WTC11 (cell line): ENCODE data around the gene ATMIN.

Source experiments
- CREB1 ChIP-seq: sonication (generic); formaldehyde crosslinking; IDR thresholded peaks from 2 replicates; pipeline ENCODE4 v1.8.0; 2023; ENCODE audit warnings: mild to moderate bottlenecking, missing genetic modification reagents
- CTCF ChIP-seq: fragments of 200-600 bp; IDR thresholded peaks from 2 replicates; pipeline ENCODE4 v1.8.0; 2022; ENCODE audit warnings: antibody characterized with exemption
- OVOL2 ChIP-seq: fragments of 250-450 bp; sonication (Bioruptor Pico); IDR thresholded peaks from 2 replicates; pipeline ENCODE4 v1.9.0; 2021; ENCODE audit warnings: mild to moderate bottlenecking, borderline replicate concordance
- ZNF232 ChIP-seq: sonication (generic); formaldehyde crosslinking; IDR thresholded peaks from 2 replicates; pipeline ENCODE4 v1.8.0; 2022; ENCODE audit warnings: mild to moderate bottlenecking, missing genetic modification reagents
- ZSCAN18 ChIP-seq: fragments of 250-450 bp; sonication (Bioruptor Pico); IDR thresholded peaks from 2 replicates; pipeline ENCODE4 v2.1.2; 2022; ENCODE audit warnings: mild to moderate bottlenecking, moderate library complexity
- TF ChIP-seq, protein P1 (sequence below): sonication (generic); formaldehyde crosslinking; IDR thresholded peaks from 2 replicates; pipeline ENCODE4 v1.8.1; 2022; ENCODE audit warnings: low read depth, mild to moderate bottlenecking, moderate library complexity, missing genetic modification reagents, borderline replicate concordance
- TF ChIP-seq, protein P2 (sequence below): sonication (generic); formaldehyde crosslinking; IDR thresholded peaks from 2 replicates; pipeline ENCODE4 v1.8.0; 2022; ENCODE audit warnings: mild to moderate bottlenecking, missing genetic modification reagents
- TF ChIP-seq, protein P3 (sequence below): sonication (generic); formaldehyde crosslinking; IDR thresholded peaks from 2 replicates; pipeline ENCODE4 v1.8.1; 2023; ENCODE audit warnings: mild to moderate bottlenecking, moderate library complexity, missing genetic modification reagents

- TF ChIP-seq, protein P1, sequence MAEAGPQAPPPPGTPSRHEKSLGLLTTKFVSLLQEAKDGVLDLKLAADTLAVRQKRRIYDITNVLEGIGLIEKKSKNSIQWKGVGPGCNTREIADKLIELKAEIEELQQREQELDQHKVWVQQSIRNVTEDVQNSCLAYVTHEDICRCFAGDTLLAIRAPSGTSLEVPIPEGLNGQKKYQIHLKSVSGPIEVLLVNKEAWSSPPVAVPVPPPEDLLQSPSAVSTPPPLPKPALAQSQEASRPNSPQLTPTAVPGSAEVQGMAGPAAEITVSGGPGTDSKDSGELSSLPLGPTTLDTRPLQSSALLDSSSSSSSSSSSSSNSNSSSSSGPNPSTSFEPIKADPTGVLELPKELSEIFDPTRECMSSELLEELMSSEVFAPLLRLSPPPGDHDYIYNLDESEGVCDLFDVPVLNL = no peak
- TF ChIP-seq ZSCAN18 (CRISPR knock-in tag) (no peak), OVOL2 (no peak), CTCF (no peak), ZNF232 (CRISPR knock-in tag) (no peak), CREB1 (no peak)
- TF ChIP-seq, protein P2, sequence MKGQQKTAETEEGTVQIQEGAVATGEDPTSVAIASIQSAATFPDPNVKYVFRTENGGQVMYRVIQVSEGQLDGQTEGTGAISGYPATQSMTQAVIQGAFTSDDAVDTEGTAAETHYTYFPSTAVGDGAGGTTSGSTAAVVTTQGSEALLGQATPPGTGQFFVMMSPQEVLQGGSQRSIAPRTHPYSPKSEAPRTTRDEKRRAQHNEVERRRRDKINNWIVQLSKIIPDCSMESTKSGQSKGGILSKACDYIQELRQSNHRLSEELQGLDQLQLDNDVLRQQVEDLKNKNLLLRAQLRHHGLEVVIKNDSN (CRISPR knock-in tag) = no peak
- TF ChIP-seq, protein P3, sequence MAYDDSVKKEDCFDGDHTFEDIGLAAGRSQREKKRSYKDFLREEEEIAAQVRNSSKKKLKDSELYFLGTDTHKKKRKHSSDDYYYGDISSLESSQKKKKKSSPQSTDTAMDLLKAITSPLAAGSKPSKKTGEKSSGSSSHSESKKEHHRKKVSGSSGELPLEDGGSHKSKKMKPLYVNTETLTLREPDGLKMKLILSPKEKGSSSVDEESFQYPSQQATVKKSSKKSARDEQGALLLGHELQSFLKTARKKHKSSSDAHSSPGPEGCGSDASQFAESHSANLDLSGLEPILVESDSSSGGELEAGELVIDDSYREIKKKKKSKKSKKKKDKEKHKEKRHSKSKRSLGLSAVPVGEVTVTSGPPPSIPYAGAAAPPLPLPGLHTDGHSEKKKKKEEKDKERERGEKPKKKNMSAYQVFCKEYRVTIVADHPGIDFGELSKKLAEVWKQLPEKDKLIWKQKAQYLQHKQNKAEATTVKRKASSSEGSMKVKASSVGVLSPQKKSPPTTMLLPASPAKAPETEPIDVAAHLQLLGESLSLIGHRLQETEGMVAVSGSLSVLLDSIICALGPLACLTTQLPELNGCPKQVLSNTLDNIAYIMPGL (CRISPR knock-in tag) = no peak
These were observed 21.0 kb upstream of the ATMIN start for GRCh38 chr16:81014672-81015071.
